ENCODE results near the gene ASCC2.

DNA sequence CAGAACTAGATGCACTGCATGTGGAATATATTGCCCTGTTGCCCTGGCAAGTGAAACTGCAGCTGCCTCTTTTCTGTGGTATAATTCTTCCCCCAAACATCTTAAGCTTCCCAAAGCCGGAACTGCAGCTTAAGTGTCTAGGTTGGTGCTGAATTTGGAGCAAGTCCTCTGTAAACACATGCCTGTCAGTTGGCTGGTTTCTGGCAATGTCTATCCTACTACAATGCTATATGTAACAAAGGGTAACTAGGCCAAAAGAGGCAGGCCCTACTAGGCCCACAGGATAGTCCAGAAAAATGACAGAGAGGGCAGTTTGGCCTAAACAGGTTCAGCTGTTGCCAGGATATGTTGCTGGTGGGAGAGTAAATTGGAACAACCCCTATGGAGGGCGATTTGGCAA, 27.9 kb downstream of the ASCC2 start:
- TF ChIP-seq, protein P1, sequence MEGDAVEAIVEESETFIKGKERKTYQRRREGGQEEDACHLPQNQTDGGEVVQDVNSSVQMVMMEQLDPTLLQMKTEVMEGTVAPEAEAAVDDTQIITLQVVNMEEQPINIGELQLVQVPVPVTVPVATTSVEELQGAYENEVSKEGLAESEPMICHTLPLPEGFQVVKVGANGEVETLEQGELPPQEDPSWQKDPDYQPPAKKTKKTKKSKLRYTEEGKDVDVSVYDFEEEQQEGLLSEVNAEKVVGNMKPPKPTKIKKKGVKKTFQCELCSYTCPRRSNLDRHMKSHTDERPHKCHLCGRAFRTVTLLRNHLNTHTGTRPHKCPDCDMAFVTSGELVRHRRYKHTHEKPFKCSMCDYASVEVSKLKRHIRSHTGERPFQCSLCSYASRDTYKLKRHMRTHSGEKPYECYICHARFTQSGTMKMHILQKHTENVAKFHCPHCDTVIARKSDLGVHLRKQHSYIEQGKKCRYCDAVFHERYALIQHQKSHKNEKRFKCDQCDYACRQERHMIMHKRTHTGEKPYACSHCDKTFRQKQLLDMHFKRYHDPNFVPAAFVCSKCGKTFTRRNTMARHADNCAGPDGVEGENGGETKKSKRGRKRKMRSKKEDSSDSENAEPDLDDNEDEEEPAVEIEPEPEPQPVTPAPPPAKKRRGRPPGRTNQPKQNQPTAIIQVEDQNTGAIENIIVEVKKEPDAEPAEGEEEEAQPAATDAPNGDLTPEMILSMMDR (IDR thresholded peaks at IDR 0.05): no peak
- no peak for TF ChIP-seq POLR2A (IDR thresholded peaks at IDR 0.05)
